Glutamatergic neuron (in vitro differentiated cells): ENCODE measurements around the gene ETV6. TPM values are rescaled to one million over a fixed set of nuclear protein-coding genes. Genes with fewer than 3 reads are reported as not detected.

Source experiments
- DNase-seq: peaks from one replicate; pipeline ENCODE4 v3.0.0; 2022
- H3K27ac Mint-ChIP-seq: one replicate; pipeline ENCODE4 v1.8.0; 2020; ENCODE audit warnings: mild to moderate bottlenecking, mixed read lengths, inconsistent platforms; ENCODE audit not compliant: unreplicated experiment
- H3K27me3 Mint-ChIP-seq: one replicate; pipeline ENCODE4 v1.8.0; 2020; ENCODE audit warnings: mild to moderate bottlenecking, moderate library complexity, mixed read lengths, inconsistent platforms; ENCODE audit not compliant: unreplicated experiment
- H3K36me3 Mint-ChIP-seq: one replicate; pipeline ENCODE4 v1.8.0; 2020; ENCODE audit warnings: mild to moderate bottlenecking, mixed read lengths, inconsistent platforms; ENCODE audit not compliant: unreplicated experiment
- H3K4me1 Mint-ChIP-seq: one replicate; pipeline ENCODE4 v1.8.0; 2020; ENCODE audit warnings: mild to moderate bottlenecking, low read depth, mixed read lengths, inconsistent platforms; ENCODE audit not compliant: unreplicated experiment
- H3K4me3 Mint-ChIP-seq: one replicate; pipeline ENCODE4 v1.8.0; 2020; ENCODE audit warnings: mild to moderate bottlenecking, mixed read lengths, inconsistent platforms; ENCODE audit not compliant: unreplicated experiment
- H3K9me3 Mint-ChIP-seq: one replicate; pipeline ENCODE4 v1.8.0; 2020; ENCODE audit warnings: mild to moderate bottlenecking, moderate library complexity, mixed read lengths, inconsistent platforms; ENCODE audit not compliant: unreplicated experiment
- CTCF ChIP-seq: fragments of 200-600 bp; sonication (generic); IDR thresholded peaks from one replicate; pipeline ENCODE4 v1.5.0; 2021; ENCODE audit not compliant: partially characterized antibody, unreplicated experiment
- total RNA-seq: library from RNA; stranded (reverse); fragmentation: NEBNext Ultra II Directional; extraction: Animal tissue kit (Norgen Biotek cat#: 25700); gene quantifications from one replicate; pipeline ENCODE4 v1.2.1, GENCODE V29; 2021; ENCODE audit not compliant: unreplicated experiment

Gene ETV6
- total RNA-seq, 1 donor from 2014 or later: 10.1 TPM

GRCh38 chr12:11609045-11609444 lies 40.4 kb upstream of the ETV6 start:
- DNase-seq: no peak
- H3K36me3 Mint-ChIP-seq: no peaks in the 10 kb centered on the region
- H3K4me1 Mint-ChIP-seq: no peaks in the 10 kb centered on the region
- no peaks in the 10 kb centered on the region for H3K27me3 Mint-ChIP-seq
- no peaks in the 10 kb centered on the region for H3K9me3 Mint-ChIP-seq
- no peak for TF ChIP-seq CTCF
- H3K27ac Mint-ChIP-seq: no peak overlapping the region
- H3K4me3 Mint-ChIP-seq: no peak overlapping the region

- Mint-ChIP-seq H3K9me3 (no peaks in the 10 kb centered on the region), H3K36me3 (no peaks in the 10 kb centered on the region), H3K27me3 (no peaks in the 10 kb centered on the region), H3K4me1 (no peaks in the 10 kb centered on the region), H3K27ac (no peak overlapping the region), H3K4me3 (no peak overlapping the region)
- no peak for DNase-seq
- no peak for TF ChIP-seq CTCF
Observed at GRCh38 chr12:11615481-11615880, 34.0 kb upstream of the ETV6 start.

- Mint-ChIP-seq H3K4me1 (no peaks in the 10 kb centered on the region), H3K9me3 (no peaks in the 10 kb centered on the region), H3K36me3 (no peaks in the 10 kb centered on the region), H3K27ac (no peak overlapping the region), H3K27me3 (no peaks in the 10 kb centered on the region), H3K4me3 (no peak overlapping the region)
- DNase-seq: no peak
- no peak for TF ChIP-seq CTCF
Observed at GRCh38 chr12:11618046-11618445, 31.4 kb upstream of the ETV6 start.

GRCh38 chr12:11621797-11622423 lies 27.6 kb upstream of the ETV6 start:
- H3K4me3 Mint-ChIP-seq: no peak overlapping the region
- no peak overlapping the region for H3K27ac Mint-ChIP-seq

More at GRCh38 chr12:11621797-11622423, 27.6 kb upstream of the ETV6 start:
- Mint-ChIP-seq H3K27me3 (no peaks in the 10 kb centered on the region), H3K36me3 (no peaks in the 10 kb centered on the region), H3K9me3 (no peaks in the 10 kb centered on the region), H3K4me1 (no peaks in the 10 kb centered on the region)
- no peak for TF ChIP-seq CTCF
- DNase-seq: no peak
